K562 (cell line): ENCODE measurements around the gene PLEKHA8. TPM values are rescaled to one million over a fixed set of nuclear protein-coding genes. Genes with fewer than 3 reads are reported as not detected.

ENCODE experiments used
- BRCA1 ChIP-seq, 2 experiments: fragments of 450-650 bp in 1 of 2; sonication (generic) in 1 of 2; formaldehyde crosslinking in 1 of 2; IDR thresholded peaks; 2 replicates each; pipeline versions ENCODE4 v1.5.0 to v1.6.1; 2017 to 2020; ENCODE audit warnings: mild to moderate bottlenecking in 1 of 2, missing genetic modification reagents in 1 of 2
- DACH1 ChIP-seq: fragments of 450-650 bp; IDR thresholded peaks from 2 replicates; pipeline ENCODE4 v1.6.1; 2018; ENCODE audit not compliant: partially characterized antibody
- DEAF1 ChIP-seq: fragments of 450-650 bp; formaldehyde crosslinking; IDR thresholded peaks from 2 replicates; pipeline ENCODE4 v1.4.0; 2020; ENCODE audit warnings: mild to moderate bottlenecking, moderate library complexity
- MITF ChIP-seq: IDR thresholded peaks from 2 replicates; pipeline ENCODE4 v1.6.1; 2014; ENCODE audit warnings: antibody characterized with exemption
- MYNN ChIP-seq, 2 experiments: sonication (generic); formaldehyde crosslinking in 1 of 2; IDR thresholded peaks; 2 replicates each; pipeline versions ENCODE4 v1.5.0 to v1.6.1; 2016 to 2020; ENCODE audit warnings: antibody characterized with exemption in 1 of 2, missing genetic modification reagents in 1 of 2
- NEUROD1 ChIP-seq: fragments of 150-350 bp; IDR thresholded peaks from 2 replicates; pipeline ENCODE4 v1.6.1; 2014; ENCODE audit warnings: borderline replicate concordance, low read length, low read depth; ENCODE audit not compliant: partially characterized antibody
- NFIX ChIP-seq: fragments of 250-450 bp; sonication (Bioruptor Pico); IDR thresholded peaks from 2 replicates; pipeline ENCODE4 v1.4.0; 2020; ENCODE audit warnings: low read depth, mild to moderate bottlenecking, moderate library complexity
- PHB2 ChIP-seq: fragments of 450-650 bp; IDR thresholded peaks from 2 replicates; pipeline ENCODE4 v1.6.1; 2017; ENCODE audit warnings: low read depth
- RBFOX2 ChIP-seq: fragments of 200-400 bp; formaldehyde crosslinking; IDR thresholded peaks from 2 replicates; pipeline ENCODE4 v1.6.1; 2017; ENCODE audit warnings: low read depth, mild to moderate bottlenecking, low read length, moderate library complexity
- SMARCA5 ChIP-seq: fragments of 450-650 bp; IDR thresholded peaks from 2 replicates; pipeline ENCODE4 v1.6.1; 2016
- ZNF224 ChIP-seq: sonication (generic); formaldehyde crosslinking; IDR thresholded peaks from 2 replicates; pipeline ENCODE4 v1.8.0; 2022; ENCODE audit warnings: mild to moderate bottlenecking, missing genetic modification reagents
- ZNF398 ChIP-seq: fragments of 250-450 bp; sonication (Bioruptor Pico); IDR thresholded peaks from 2 replicates; pipeline ENCODE4 v1.8.0; 2021; ENCODE audit warnings: moderate library complexity, mild to moderate bottlenecking, inconsistent platforms
- ZNF407 ChIP-seq: fragments of 450-650 bp; IDR thresholded peaks from 2 replicates; pipeline ENCODE4 v1.6.1; 2016; ENCODE audit warnings: low read depth
- ZNF561 ChIP-seq: fragments of 450-650 bp; formaldehyde crosslinking; conservative IDR thresholded peaks from 2 replicates; pipeline ENCODE4 v1.4.0; 2020; ENCODE audit warnings: mild to moderate bottlenecking, moderate library complexity
- polyA plus RNA-seq, 8 experiments: library from polyadenylated mRNA; depleted of rRNA in 4 of 8; stranded (reverse) in 5 of 8; unstranded in 3 of 8; fragments of >200 nt; fragmentation: Nextera tagmentation in 2 of 8; fragmentation: Illumina TruSeq in 1 of 8; extraction: Ambion mirVana in 2 of 8; extraction: Trizol in 1 of 8; gene quantifications; 2 replicates each; pipeline versions ENCODE4 v1.2.1 to v1.2.3, GENCODE V29; 2011 to 2014; ENCODE audit warnings: inconsistent platforms in 1 of 8, missing spikeins in 1 of 8
- total RNA-seq, 7 experiments: library from RNA; depleted of rRNA in 6 of 7; stranded (reverse); fragments of >200 nt in 6 of 7; fragmentation: Illumina TruSeq in 2 of 7; extraction: Trizol in 2 of 7; gene quantifications; 2 replicates each; pipeline versions ENCODE4 v1.2.1 to v1.2.3, GENCODE V29; 2011 to 2021; ENCODE audit warnings: low replicate concordance in 1 of 7

Gene PLEKHA8
- total and polyA plus RNA-seq, 9 of the 15 experiments (the other 6 are each of a cell fraction or from before 2014, with no cell fraction given), result 3.2 to 16.3 (median 11.8) TPM

GRCh38 chr7:30146127-30146612 lies 118.0 kb downstream of the PLEKHA8 start (continued):
- TF ChIP-seq ZNF407, result no peak
- no peak for TF ChIP-seq DEAF1 (CRISPR knock-in tag)
- TF ChIP-seq NFIX (CRISPR knock-in tag), result no peak
- peak; percentile 61 for TF ChIP-seq NEUROD1
- TF ChIP-seq ZNF398 (CRISPR knock-in tag), result no peak
- TF ChIP-seq ZNF561, result no peak
- peak; percentile 94 for TF ChIP-seq DACH1
- no peak for TF ChIP-seq MITF
- no peak for TF ChIP-seq SMARCA5
- no peak for TF ChIP-seq PHB2
- 0 out of 2 replicates have a peak, but pooled peaks have one; percentile 59 for TF ChIP-seq MYNN (IDR thresholded peaks at IDR 0.05)
- TF ChIP-seq MYNN (CRISPR knock-in tag; IDR thresholded peaks at IDR 0.05), result no peak
- no peak for TF ChIP-seq ZNF224 (CRISPR knock-in tag)
- TF ChIP-seq BRCA1 (IDR thresholded peaks at IDR 0.05), result no peak
- TF ChIP-seq BRCA1 (CRISPR knock-in tag; IDR thresholded peaks at IDR 0.05), result no peak
- TF ChIP-seq RBFOX2, result no peak
